ENCODE results near the gene GOPC. TPM values are rescaled to one million over a fixed set of nuclear protein-coding genes. Genes with fewer than 3 reads are reported as not detected.

Gene GOPC
- total RNA-seq, 1 experiment from 2014 or later, result 18.7 TPM

DNA sequence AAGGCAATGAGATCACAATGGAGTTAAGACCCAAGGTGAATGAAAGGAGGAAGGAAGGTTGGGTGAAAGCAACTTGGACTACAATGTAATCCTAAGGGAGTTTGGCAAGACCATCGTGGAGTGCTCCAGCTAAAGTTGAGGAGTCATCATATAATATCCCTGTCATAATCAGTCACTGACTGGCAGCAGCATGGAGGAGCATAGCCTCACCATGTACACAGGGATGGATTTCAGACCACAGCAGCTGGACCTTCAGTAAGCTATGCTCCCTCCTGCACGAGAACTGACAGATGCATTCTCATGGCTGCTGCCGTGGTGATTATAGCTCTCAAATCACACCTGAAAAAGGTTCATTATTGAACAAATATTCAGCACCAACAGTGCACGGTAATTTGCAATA lies 43.0 kb downstream of the GOPC start:
- no peaks in the 10 kb centered on the region for H3K23me2 ChIP-seq (ENCODE audit: insufficient read length, low read depth, low read length, poor library complexity, severe bottlenecking)
- H2BK12ac ChIP-seq (ENCODE audit: insufficient read length, low read depth, low read length), result no peak overlapping the region
- Mint-ChIP-seq H3K9me3 (no peaks in the 10 kb centered on the region), H3K4me3 (no peak overlapping the region), H3K36me3 (ENCODE audit: insufficient read depth in 1 of 3, low read depth in 3 of 3) (peaks cover 0 to 4% (median 4%) of the 10 kb centered on the region in 3 experiments; a peak in 4 of 7 replicates), H3K27ac (no peak overlapping the region), H3K27me3 (ENCODE audit: low read depth) (no peaks in the 10 kb centered on the region), H3K4me1 (peaks cover 0 to 2% of the 10 kb centered on the region in 2 experiments; a peak in 1 of 4 replicates)
- no peak overlapping the region for H2BK5ac ChIP-seq (ENCODE audit: insufficient read length, low read length)
- DNase-seq, result no peak
- H3K14ac ChIP-seq (ENCODE audit: insufficient read depth, low read length), result no peak overlapping the region
- no peak overlapping the region for H2AFZ ChIP-seq (ENCODE audit: low read length)
- WGBS (ENCODE audit: extremely low coverage, insufficient read length, low lambda C conversion rate), result no CpG with 5 or more reads among the region's 4 CpGs
- H4K20me1 ChIP-seq (ENCODE audit: control insufficient read depth, insufficient read depth, insufficient read length), result no peaks in the 10 kb centered on the region
- H2BK120ac ChIP-seq (ENCODE audit: low read depth, low read length, poor library complexity, severe bottlenecking), result no peak overlapping the region
- no peak overlapping the region for H4K91ac ChIP-seq (ENCODE audit: insufficient read length, low read depth, low read length)
- no peaks in the 10 kb centered on the region for H3K79me2 ChIP-seq (ENCODE audit: insufficient read depth, low read length)
- no peak overlapping the region for H3T11ph ChIP-seq (ENCODE audit: low read length)
- no peak overlapping the region for H3K56ac ChIP-seq (ENCODE audit: insufficient read length, low read depth, low read length)
- H2BK15ac ChIP-seq (ENCODE audit: low read depth, low read length), result no peak overlapping the region
- H3K4me1 ChIP-seq (ENCODE audit: insufficient read depth, low read length), result no peaks in the 10 kb centered on the region
- no peaks in the 10 kb centered on the region for H3K79me1 ChIP-seq (ENCODE audit: insufficient read depth, low read depth, low read length, poor library complexity, severe bottlenecking)
- H3K4me2 ChIP-seq (ENCODE audit: insufficient read depth, insufficient read length, low read length), result no peak overlapping the region
- H3K27ac ChIP-seq (ENCODE audit: insufficient read length, low read depth, low read length), result no peak overlapping the region
- H3K23ac ChIP-seq (ENCODE audit: insufficient read length, low read depth, low read length), result no peak overlapping the region
- TF ChIP-seq, protein P1, sequence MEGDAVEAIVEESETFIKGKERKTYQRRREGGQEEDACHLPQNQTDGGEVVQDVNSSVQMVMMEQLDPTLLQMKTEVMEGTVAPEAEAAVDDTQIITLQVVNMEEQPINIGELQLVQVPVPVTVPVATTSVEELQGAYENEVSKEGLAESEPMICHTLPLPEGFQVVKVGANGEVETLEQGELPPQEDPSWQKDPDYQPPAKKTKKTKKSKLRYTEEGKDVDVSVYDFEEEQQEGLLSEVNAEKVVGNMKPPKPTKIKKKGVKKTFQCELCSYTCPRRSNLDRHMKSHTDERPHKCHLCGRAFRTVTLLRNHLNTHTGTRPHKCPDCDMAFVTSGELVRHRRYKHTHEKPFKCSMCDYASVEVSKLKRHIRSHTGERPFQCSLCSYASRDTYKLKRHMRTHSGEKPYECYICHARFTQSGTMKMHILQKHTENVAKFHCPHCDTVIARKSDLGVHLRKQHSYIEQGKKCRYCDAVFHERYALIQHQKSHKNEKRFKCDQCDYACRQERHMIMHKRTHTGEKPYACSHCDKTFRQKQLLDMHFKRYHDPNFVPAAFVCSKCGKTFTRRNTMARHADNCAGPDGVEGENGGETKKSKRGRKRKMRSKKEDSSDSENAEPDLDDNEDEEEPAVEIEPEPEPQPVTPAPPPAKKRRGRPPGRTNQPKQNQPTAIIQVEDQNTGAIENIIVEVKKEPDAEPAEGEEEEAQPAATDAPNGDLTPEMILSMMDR (conservative IDR thresholded peaks at IDR 0.05), result no peak
- H4K5ac ChIP-seq (ENCODE audit: insufficient read length, low read depth, low read length), result no peak overlapping the region
- no peak overlapping the region for H2BK20ac ChIP-seq (ENCODE audit: low read depth, low read length, poor library complexity, severe bottlenecking)
- H3K18ac ChIP-seq (ENCODE audit: insufficient read length, low read depth, low read length), result no peak overlapping the region
- no peak overlapping the region for H2AK5ac ChIP-seq (ENCODE audit: insufficient read length, low read length)
- no peak overlapping the region for H3K4ac ChIP-seq (ENCODE audit: low read depth, low read length)
- no peak overlapping the region for H4K8ac ChIP-seq (replicated peaks; ENCODE audit: insufficient read length, low read depth, low read length)
- H3K27me3 ChIP-seq (ENCODE audit: insufficient read depth, low read length), result no peaks in the 10 kb centered on the region
- no peak overlapping the region for H3K9ac ChIP-seq (ENCODE audit: extremely low read depth, insufficient read length, low read length)
- H3K9me3 ChIP-seq (ENCODE audit: control insufficient read depth, low read depth, low read length), result no peaks in the 10 kb centered on the region

All from H9 (cell line).